ENCODE measurements around the gene CFAP73. TPM values are rescaled to one million over a fixed set of nuclear protein-coding genes. Genes with fewer than 3 reads are reported as not detected.

The CFAP73 gene
- total and polyA plus RNA-seq, 10 of the 15 experiments (the other 5 are each of a cell fraction or from before 2014, with no cell fraction given), result 0.18 TPM; not detected in 9

GRCh38 chr12:113109360-113109759 lies 40.2 kb upstream of the CFAP73 start (continued):
- TF ChIP-seq, protein P1, sequence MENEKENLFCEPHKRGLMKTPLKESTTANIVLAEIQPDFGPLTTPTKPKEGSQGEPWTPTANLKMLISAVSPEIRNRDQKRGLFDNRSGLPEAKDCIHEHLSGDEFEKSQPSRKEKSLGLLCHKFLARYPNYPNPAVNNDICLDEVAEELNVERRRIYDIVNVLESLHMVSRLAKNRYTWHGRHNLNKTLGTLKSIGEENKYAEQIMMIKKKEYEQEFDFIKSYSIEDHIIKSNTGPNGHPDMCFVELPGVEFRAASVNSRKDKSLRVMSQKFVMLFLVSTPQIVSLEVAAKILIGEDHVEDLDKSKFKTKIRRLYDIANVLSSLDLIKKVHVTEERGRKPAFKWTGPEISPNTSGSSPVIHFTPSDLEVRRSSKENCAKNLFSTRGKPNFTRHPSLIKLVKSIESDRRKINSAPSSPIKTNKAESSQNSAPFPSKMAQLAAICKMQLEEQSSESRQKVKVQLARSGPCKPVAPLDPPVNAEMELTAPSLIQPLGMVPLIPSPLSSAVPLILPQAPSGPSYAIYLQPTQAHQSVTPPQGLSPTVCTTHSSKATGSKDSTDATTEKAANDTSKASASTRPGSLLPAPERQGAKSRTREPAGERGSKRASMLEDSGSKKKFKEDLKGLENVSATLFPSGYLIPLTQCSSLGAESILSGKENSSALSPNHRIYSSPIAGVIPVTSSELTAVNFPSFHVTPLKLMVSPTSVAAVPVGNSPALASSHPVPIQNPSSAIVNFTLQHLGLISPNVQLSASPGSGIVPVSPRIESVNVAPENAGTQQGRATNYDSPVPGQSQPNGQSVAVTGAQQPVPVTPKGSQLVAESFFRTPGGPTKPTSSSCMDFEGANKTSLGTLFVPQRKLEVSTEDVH (IDR thresholded peaks at IDR 0.05; ENCODE audit: low read depth, partially characterized antibody), result no peak

GRCh38 chr12:113109872-113110599 lies 39.5 kb upstream of the CFAP73 start:
- ChIA-PET RAD21 (ENCODE audit: unreplicated experiment) (interaction anchor here (1.2 kb wide), 1 partner anchor 62 kb away, joined by 3 read pairs; no protein-coding TSS in a partner anchor), SMC1A (ENCODE audit: uncharacterized antibody, unreplicated experiment) (interaction anchor here (0.9 to 1.5 kb wide), 3 partner anchors 17 to 48 kb away, joined by 3 to 4 read pairs (median 3); no protein-coding TSS in a partner anchor), CTCF (interaction anchor here (0.6 to 1.5 kb wide), 5 partner anchors 11 to 1015 kb away, joined by 3 to 5 read pairs (median 3); no protein-coding TSS in a partner anchor), POLR2A (interaction anchor here (0.6 kb wide), 1 partner anchor 75 kb away, joined by 3 read pairs; the partner anchor contains the start of genes DDX54 and RITA1)
- Histone ChIP-seq H3K79me2 (ENCODE audit: control insufficient read depth, insufficient read depth, low read length) (no peaks in the 10 kb centered on the region), H3K4me1 (ENCODE audit: control insufficient read depth, insufficient read depth, low read length) (no peaks in the 10 kb centered on the region), H3K4me3 (no peak overlapping the region), H3K9ac (ENCODE audit: control insufficient read depth, insufficient read depth, low read length) (no peak overlapping the region), H3K4me2 (ENCODE audit: control insufficient read depth, insufficient read depth) (no peak overlapping the region), H3K36me3 (ENCODE audit: control insufficient read depth in 2 of 2, insufficient read depth in 2 of 2, low read length in 1 of 2) (no peaks in the 10 kb centered on the region), H2AFZ (ENCODE audit: control insufficient read depth, low read depth, low read length) (no peak overlapping the region), H3K9me3 (replicated peaks; ENCODE audit: control insufficient read depth, insufficient read depth, low read length) (no peaks in the 10 kb centered on the region), H4K20me1 (ENCODE audit: control insufficient read depth, insufficient read depth) (no peaks in the 10 kb centered on the region), H3K27me3 (replicated peaks in 1 of 2; ENCODE audit: control insufficient read depth in 2 of 2, insufficient read depth in 2 of 2, low read length in 1 of 2) (no peaks in the 10 kb centered on the region; a peak in 2 of 4 replicates), H3K27ac (ENCODE audit: control insufficient read depth, insufficient read depth) (no peak overlapping the region)
- ATAC-seq (peak; percentile 33), DNase-seq (ENCODE audit: low read depth, low spot score) (no peak), FAIRE-seq (no peak)
- 16% methylated on average over 7 of the region's 7 CpGs for WGBS (ENCODE audit: insufficient coverage, insufficient replicate concordance, low lambda C conversion rate, missing lambda C conversion rate)
- in situ Hi-C loops (cut with MboI) (no loop called here), intact Hi-C loops (cut with micrococcal nuclease; ENCODE audit: unreplicated experiment) (loop anchor here (5.0 kb wide), 1 partner anchor 42 kb away; no protein-coding TSS in a partner anchor)
- BruUV-seq (replicated peaks), result no TSS peak
- TF ChIP-seq, protein P2, sequence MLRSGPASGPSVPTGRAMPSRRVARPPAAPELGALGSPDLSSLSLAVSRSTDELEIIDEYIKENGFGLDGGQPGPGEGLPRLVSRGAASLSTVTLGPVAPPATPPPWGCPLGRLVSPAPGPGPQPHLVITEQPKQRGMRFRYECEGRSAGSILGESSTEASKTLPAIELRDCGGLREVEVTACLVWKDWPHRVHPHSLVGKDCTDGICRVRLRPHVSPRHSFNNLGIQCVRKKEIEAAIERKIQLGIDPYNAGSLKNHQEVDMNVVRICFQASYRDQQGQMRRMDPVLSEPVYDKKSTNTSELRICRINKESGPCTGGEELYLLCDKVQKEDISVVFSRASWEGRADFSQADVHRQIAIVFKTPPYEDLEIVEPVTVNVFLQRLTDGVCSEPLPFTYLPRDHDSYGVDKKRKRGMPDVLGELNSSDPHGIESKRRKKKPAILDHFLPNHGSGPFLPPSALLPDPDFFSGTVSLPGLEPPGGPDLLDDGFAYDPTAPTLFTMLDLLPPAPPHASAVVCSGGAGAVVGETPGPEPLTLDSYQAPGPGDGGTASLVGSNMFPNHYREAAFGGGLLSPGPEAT (IDR thresholded peaks at IDR 0.05; ENCODE audit: low read depth), result no peak
- TF ChIP-seq RBBP5 (conservative IDR thresholded peaks at IDR 0.05), result no peak
- no peak for TF ChIP-seq HCFC1 (IDR thresholded peaks at IDR 0.05; ENCODE audit: low read length)
- TF ChIP-seq SIX5 (IDR thresholded peaks at IDR 0.05; ENCODE audit: low read depth, low read length, severe bottlenecking), result no peak
- no peak for TF ChIP-seq SMARCA5 (IDR thresholded peaks at IDR 0.05)
- TF ChIP-seq ZNF217 (IDR thresholded peaks at IDR 0.05), result no peak
- no peak for TF ChIP-seq SMC3 (IDR thresholded peaks at IDR 0.05; ENCODE audit: borderline replicate concordance, low read length)
- TF ChIP-seq, protein P3, sequence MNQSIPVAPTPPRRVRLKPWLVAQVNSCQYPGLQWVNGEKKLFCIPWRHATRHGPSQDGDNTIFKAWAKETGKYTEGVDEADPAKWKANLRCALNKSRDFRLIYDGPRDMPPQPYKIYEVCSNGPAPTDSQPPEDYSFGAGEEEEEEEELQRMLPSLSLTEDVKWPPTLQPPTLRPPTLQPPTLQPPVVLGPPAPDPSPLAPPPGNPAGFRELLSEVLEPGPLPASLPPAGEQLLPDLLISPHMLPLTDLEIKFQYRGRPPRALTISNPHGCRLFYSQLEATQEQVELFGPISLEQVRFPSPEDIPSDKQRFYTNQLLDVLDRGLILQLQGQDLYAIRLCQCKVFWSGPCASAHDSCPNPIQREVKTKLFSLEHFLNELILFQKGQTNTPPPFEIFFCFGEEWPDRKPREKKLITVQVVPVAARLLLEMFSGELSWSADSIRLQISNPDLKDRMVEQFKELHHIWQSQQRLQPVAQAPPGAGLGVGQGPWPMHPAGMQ (IDR thresholded peaks at IDR 0.05; ENCODE audit: borderline replicate concordance), result no peak
- no peak for TF ChIP-seq ZNF274 (IDR thresholded peaks at IDR 0.05; ENCODE audit: insufficient read depth, insufficient read length)
- TF ChIP-seq MEF2A (IDR thresholded peaks at IDR 0.05; ENCODE audit: insufficient read depth, low read depth, low read length), result no peak
- no peak for TF ChIP-seq NFIC (IDR thresholded peaks at IDR 0.05; ENCODE audit: low read depth, low read length)
- TF ChIP-seq, protein P4, sequence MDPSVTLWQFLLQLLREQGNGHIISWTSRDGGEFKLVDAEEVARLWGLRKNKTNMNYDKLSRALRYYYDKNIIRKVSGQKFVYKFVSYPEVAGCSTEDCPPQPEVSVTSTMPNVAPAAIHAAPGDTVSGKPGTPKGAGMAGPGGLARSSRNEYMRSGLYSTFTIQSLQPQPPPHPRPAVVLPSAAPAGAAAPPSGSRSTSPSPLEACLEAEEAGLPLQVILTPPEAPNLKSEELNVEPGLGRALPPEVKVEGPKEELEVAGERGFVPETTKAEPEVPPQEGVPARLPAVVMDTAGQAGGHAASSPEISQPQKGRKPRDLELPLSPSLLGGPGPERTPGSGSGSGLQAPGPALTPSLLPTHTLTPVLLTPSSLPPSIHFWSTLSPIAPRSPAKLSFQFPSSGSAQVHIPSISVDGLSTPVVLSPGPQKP (IDR thresholded peaks at IDR 0.05; ENCODE audit: low read depth, low read length), result no peak
- no peak for TF ChIP-seq LARP7 (IDR thresholded peaks at IDR 0.05)
- no peak for TF ChIP-seq CREM (IDR thresholded peaks at IDR 0.05; ENCODE audit: low read depth)
